ENCODE data around the gene PGS1.

DNA sequence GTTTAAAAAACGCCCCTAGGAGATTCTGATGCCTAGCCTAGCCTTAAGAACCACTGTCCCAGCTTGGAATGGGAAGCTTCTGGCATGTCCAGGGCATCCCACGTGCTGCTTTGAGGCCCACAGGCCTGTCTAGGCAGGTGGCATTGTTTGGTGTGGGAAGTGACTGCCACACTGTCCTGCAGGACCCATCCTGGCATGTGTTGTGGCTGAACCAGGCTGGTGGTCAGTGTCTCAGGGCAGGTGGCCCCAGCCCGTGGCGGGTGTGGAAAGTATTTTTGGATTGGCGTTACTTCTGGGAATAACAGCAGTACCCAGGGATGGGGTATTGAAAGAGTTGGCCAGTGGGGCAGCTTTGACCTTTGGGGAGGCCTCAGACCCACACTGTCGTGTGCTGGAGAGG, 27.9 kb downstream of the PGS1 start:
- TF ChIP-seq EZH2 (IDR thresholded peaks at IDR 0.05; ENCODE audit: borderline replicate concordance, low read depth, low read length, poor library complexity, severe bottlenecking), result no peak
- TF ChIP-seq, protein P1, sequence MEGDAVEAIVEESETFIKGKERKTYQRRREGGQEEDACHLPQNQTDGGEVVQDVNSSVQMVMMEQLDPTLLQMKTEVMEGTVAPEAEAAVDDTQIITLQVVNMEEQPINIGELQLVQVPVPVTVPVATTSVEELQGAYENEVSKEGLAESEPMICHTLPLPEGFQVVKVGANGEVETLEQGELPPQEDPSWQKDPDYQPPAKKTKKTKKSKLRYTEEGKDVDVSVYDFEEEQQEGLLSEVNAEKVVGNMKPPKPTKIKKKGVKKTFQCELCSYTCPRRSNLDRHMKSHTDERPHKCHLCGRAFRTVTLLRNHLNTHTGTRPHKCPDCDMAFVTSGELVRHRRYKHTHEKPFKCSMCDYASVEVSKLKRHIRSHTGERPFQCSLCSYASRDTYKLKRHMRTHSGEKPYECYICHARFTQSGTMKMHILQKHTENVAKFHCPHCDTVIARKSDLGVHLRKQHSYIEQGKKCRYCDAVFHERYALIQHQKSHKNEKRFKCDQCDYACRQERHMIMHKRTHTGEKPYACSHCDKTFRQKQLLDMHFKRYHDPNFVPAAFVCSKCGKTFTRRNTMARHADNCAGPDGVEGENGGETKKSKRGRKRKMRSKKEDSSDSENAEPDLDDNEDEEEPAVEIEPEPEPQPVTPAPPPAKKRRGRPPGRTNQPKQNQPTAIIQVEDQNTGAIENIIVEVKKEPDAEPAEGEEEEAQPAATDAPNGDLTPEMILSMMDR (conservative IDR thresholded peaks at IDR 0.05; ENCODE audit: low read depth, low read length), result no peak
